LNCaP clone FGC (cell line): Measurements from ENCODE around the gene PLD1.
A peak's percentile ranks its signal among the peaks of the same experiment; 100 is the strongest.

Source experiments
- DNase-seq: peaks from one replicate; pipeline ENCODE4 v3.0.0-alpha.2; 2011; ENCODE audit warnings: low read depth
- H3K4me3 ChIP-seq: 2 replicates; pipeline ENCODE4 v1.5.1; 2011; ENCODE audit warnings: mild to moderate bottlenecking, low read depth, low read length, control low read depth
- TF ChIP-seq, protein P1 (sequence below): IDR thresholded peaks from 2 replicates; pipeline ENCODE4 v1.5.1; 2012; ENCODE audit warnings: mild to moderate bottlenecking; ENCODE audit not compliant: control insufficient read depth, insufficient read depth; ENCODE audit errors: extremely low read depth

PLD1 gene

DNA sequence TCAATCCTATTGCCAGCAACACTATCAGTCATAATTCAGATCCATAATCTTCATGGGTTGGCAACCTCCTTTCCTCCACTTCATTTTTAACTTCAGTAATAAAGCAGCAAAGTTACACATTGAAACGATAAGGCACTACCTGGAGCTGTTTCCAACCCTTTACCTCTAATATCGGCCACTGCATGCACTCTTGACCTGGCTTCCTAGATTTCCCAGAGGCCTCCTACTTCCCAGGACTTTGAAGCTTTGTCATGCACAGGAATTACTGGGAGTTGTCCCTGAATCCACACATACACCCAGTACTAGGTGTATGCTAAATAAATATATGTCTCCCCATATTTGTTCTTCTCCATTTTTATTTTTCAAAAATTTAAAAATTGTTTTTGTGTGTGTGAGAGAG lies 126.1 kb downstream of the PLD1 start:
- TF ChIP-seq, protein P1, sequence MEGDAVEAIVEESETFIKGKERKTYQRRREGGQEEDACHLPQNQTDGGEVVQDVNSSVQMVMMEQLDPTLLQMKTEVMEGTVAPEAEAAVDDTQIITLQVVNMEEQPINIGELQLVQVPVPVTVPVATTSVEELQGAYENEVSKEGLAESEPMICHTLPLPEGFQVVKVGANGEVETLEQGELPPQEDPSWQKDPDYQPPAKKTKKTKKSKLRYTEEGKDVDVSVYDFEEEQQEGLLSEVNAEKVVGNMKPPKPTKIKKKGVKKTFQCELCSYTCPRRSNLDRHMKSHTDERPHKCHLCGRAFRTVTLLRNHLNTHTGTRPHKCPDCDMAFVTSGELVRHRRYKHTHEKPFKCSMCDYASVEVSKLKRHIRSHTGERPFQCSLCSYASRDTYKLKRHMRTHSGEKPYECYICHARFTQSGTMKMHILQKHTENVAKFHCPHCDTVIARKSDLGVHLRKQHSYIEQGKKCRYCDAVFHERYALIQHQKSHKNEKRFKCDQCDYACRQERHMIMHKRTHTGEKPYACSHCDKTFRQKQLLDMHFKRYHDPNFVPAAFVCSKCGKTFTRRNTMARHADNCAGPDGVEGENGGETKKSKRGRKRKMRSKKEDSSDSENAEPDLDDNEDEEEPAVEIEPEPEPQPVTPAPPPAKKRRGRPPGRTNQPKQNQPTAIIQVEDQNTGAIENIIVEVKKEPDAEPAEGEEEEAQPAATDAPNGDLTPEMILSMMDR: no peak
- DNase-seq: no peak
- H3K4me3 ChIP-seq: no peak overlapping the region

DNA sequence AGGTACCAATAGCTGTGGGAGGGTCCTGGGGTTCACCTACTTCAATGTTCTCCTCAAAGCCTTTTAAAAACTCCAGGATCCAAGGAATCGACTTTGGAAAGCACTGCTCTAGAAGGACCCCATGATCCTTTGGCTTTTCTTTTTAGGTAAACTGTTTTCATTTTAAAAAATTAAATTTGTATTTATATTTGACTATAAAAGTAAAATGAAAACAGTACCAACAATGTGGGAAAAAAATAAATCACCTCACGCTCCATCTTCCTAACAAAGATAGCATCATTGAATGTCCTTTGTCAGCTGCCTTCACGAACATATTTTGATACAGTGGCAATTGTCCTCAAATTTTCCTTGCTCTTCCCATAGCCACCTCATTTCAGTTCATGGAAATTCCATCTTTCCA lies 127.5 kb downstream of the PLD1 start:
- DNase-seq: no peak
- TF ChIP-seq, protein P1: no peak
- no peak overlapping the region for H3K4me3 ChIP-seq

DNA sequence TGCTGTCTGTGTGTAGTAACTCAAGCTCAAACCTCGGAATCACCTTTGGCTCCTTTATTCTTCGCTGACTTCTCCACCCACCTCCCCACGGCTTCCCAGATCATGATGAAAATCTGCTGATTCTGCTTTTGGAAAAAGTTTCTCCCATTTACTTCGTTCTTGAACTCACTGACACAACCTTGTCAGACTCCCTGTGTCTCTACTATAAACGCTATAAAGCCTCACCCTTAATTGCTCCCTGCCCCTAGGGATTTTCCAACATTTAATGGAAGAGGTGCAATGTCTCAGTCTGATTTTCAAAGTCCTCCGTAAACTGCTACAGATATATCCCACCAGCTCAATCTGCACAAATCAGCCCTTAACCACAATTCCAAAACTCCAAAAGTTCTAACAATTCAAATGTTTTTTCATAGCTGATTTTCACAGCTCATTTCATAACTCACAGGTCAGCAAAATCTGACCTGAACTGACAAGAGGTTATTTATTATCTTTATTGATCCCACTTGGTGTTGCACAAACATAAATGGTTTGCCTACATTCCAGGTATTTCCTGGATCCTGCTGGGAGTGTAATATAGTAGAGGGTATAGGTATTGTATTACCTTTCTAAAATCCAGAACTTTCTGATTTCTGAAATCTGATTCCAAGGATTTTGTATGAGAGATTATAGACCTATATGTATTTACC lies 129.4 kb downstream of the PLD1 start:
- TF ChIP-seq, protein P1: no peak
- H3K4me3 ChIP-seq: no peak overlapping the region
- DNase-seq: no peak

DNA sequence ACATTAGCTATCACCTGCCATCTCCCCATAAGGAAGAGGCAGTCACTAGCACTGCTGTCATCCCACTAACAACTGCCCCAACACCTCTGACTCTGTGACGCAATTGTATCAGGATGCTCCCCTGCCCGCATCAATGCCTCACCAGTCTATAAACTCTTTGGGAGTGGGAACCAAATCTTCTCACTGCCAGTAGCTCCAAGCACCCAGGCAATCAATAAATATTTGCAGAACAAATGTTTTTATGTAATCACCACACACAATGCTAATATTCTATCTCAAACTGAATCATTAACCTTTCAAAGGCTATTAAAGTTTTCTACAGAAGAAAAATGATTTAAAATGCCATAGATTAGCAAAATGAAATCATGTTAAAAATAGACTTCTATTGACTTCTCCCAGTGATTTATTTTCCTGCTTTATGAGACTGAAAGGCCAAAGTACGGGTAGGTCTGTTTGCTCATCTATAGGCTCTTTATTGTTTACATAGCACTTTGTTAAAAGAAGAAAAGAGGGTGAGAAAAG lies 131.3 kb downstream of the PLD1 start:
- TF ChIP-seq, protein P1: no peak
- peak; percentile 68 for DNase-seq
- no peak overlapping the region for H3K4me3 ChIP-seq

DNA sequence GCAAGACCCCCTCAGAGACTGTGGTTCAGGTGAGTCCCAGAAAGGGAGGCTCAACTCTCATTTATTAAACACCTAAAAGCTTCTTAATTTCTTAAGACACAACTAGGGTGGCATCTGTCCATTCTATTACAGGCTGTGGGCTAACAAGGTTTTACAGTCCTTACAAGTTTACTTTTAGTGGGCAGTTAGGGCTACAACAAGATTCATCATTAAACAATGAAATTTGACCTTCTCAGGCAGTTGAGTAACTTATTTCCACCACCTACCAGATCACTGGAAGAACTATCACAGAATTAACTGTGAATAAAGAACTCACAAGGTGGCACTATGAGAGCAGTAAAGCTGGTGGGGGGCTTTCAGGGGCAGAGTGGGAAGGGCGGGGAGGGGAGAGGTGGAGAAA lies 132.6 kb downstream of the PLD1 start:
- DNase-seq: peak; percentile 46
- TF ChIP-seq, protein P1: no peak
- no peak overlapping the region for H3K4me3 ChIP-seq

DNA sequence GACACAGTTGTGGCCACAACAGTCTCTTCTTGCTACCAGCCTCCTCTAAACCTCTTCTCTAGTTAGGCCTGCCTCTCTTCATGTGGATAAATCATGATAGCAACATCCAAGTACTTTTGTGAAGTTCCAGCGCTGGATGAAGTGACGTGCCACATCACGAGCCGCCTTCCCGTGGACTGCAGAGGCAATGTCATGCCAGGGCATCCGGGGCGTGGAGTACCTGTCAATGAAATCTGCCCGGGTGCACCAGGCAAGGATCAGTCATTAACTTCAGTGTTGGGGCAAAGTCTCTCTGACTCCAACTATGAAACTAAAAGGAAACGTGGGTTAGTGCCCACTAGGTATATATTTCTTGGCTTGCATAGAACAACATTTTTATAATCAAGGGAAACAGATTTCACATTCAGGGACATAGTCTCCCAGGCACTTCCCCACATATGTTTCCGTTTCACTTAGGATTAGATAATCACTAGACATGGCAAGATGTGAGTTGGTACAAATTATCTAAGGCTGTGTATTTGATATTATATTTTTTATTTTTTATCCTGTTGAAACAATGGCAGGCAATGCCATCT lies 133.6 kb downstream of the PLD1 start:
- H3K4me3 ChIP-seq: no peak overlapping the region
- DNase-seq: no peak
- TF ChIP-seq, protein P1: no peak
